ENCODE data around the gene NRG3.

NRG3 gene

GRCh38 chr10:81874875-81875466 is at the start of gene NRG3:
Gene NRG3 (plus strand): TSS chr10:81875194.
- H3K4me1 Mint-ChIP-seq: peaks cover 10% of the 10 kb centered on the region
- DNase-seq (ENCODE audit: low spot score in 2 of 2): no peak
- ATAC-seq: no peak
- H3K27ac Mint-ChIP-seq: no peak within 1 kb of the TSS
- peaks cover 9% of the 10 kb centered on the region for H3K9me3 Mint-ChIP-seq
- H3K4me3 Mint-ChIP-seq: no peak within 1 kb of the TSS
- H3K36me3 Mint-ChIP-seq: no peaks in the 10 kb centered on the region

GRCh38 chr10:81828251-81828650 is 46.7 kb upstream of the NRG3 start:
- Mint-ChIP-seq H3K27ac (no peak overlapping the region), H3K4me1 (no peaks in the 10 kb centered on the region), H3K4me3 (no peak overlapping the region), H3K36me3 (no peaks in the 10 kb centered on the region), H3K9me3 (peaks cover 17% of the 10 kb centered on the region)
- ATAC-seq: no peak
- no peak for DNase-seq (ENCODE audit: low spot score in 2 of 2)

GRCh38 chr10:81831060-81831459 is 43.9 kb upstream of the NRG3 start:
- DNase-seq (ENCODE audit: low spot score in 2 of 2) (no peak), ATAC-seq (no peak)
- Mint-ChIP-seq H3K9me3 (peaks cover 13% of the 10 kb centered on the region), H3K27ac (no peak overlapping the region), H3K4me1 (no peaks in the 10 kb centered on the region), H3K4me3 (no peak overlapping the region), H3K36me3 (no peaks in the 10 kb centered on the region)

GRCh38 chr10:81838950-81839349 is 36.0 kb upstream of the NRG3 start:
- DNase-seq (ENCODE audit: low spot score in 2 of 2) (no peak), ATAC-seq (no peak)
- no peak overlapping the region for H3K4me3 Mint-ChIP-seq
- peaks cover 12% of the 10 kb centered on the region for H3K9me3 Mint-ChIP-seq
- H3K27ac Mint-ChIP-seq: no peak overlapping the region
- no peaks in the 10 kb centered on the region for H3K36me3 Mint-ChIP-seq
- H3K4me1 Mint-ChIP-seq: no peaks in the 10 kb centered on the region

GRCh38 chr10:81843042-81843441 is 32.0 kb upstream of the NRG3 start:
- no peak for DNase-seq (ENCODE audit: low spot score in 2 of 2)
- ATAC-seq: no peak
- Mint-ChIP-seq H3K4me1 (no peaks in the 10 kb centered on the region), H3K9me3 (peaks cover 10% of the 10 kb centered on the region), H3K36me3 (no peaks in the 10 kb centered on the region), H3K4me3 (no peak overlapping the region), H3K27ac (no peak overlapping the region)

GRCh38 chr10:81847675-81848074 is 27.3 kb upstream of the NRG3 start:
- Mint-ChIP-seq H3K9me3 (peaks cover 5% of the 10 kb centered on the region), H3K36me3 (no peaks in the 10 kb centered on the region), H3K27ac (no peak overlapping the region), H3K4me3 (no peak overlapping the region), H3K4me1 (no peaks in the 10 kb centered on the region)
- ATAC-seq: no peak
- DNase-seq (ENCODE audit: low spot score in 2 of 2): no peak

- Mint-ChIP-seq H3K36me3 (no peaks in the 10 kb centered on the region), H3K4me3 (no peak overlapping the region), H3K27ac (no peak overlapping the region), H3K4me1 (no peaks in the 10 kb centered on the region), H3K9me3 (peaks cover 9% of the 10 kb centered on the region)
- ATAC-seq (no peak), DNase-seq (ENCODE audit: low spot score in 2 of 2) (no peak)
These were observed 26.5 kb upstream of the NRG3 start for GRCh38 chr10:81848514-81848913.

GRCh38 chr10:81848931-81849330 is 26.1 kb upstream of the NRG3 start:
- Mint-ChIP-seq H3K4me3 (no peak overlapping the region), H3K27ac (no peak overlapping the region)

GRCh38 chr10:81862596-81862995 is 12.4 kb upstream of the NRG3 start:
- Mint-ChIP-seq H3K4me3 (no peak overlapping the region), H3K36me3 (no peaks in the 10 kb centered on the region), H3K4me1 (no peaks in the 10 kb centered on the region), H3K27ac (no peak overlapping the region), H3K9me3 (peaks cover 14% of the 10 kb centered on the region)
- DNase-seq (ENCODE audit: low spot score in 2 of 2) (no peak), ATAC-seq (no peak)

More at GRCh38 chr10:81848931-81849330, 26.1 kb upstream of the NRG3 start:
- Mint-ChIP-seq H3K36me3 (no peaks in the 10 kb centered on the region), H3K4me1 (no peaks in the 10 kb centered on the region), H3K9me3 (peaks cover 10% of the 10 kb centered on the region)
- DNase-seq (ENCODE audit: low spot score in 2 of 2): no peak
- ATAC-seq: no peak

- no peak overlapping the region for H3K4me3 Mint-ChIP-seq
- H3K27ac Mint-ChIP-seq: no peak overlapping the region
- no peaks in the 10 kb centered on the region for H3K36me3 Mint-ChIP-seq
- peaks cover 10% of the 10 kb centered on the region for H3K9me3 Mint-ChIP-seq
- no peak for DNase-seq (ENCODE audit: low spot score in 2 of 2)
- no peak for ATAC-seq
- no peaks in the 10 kb centered on the region for H3K4me1 Mint-ChIP-seq
These were observed 11.2 kb upstream of the NRG3 start for GRCh38 chr10:81863771-81864170.

- Mint-ChIP-seq H3K4me1 (no peaks in the 10 kb centered on the region), H3K4me3 (no peak overlapping the region), H3K9me3 (peaks cover 6% of the 10 kb centered on the region), H3K36me3 (no peaks in the 10 kb centered on the region), H3K27ac (no peak overlapping the region)
- DNase-seq (ENCODE audit: low spot score in 2 of 2): no peak
- ATAC-seq: no peak
These were observed 9.4 kb upstream of the NRG3 start for GRCh38 chr10:81865581-81865980.

GRCh38 chr10:81866753-81867152 is 8.2 kb upstream of the NRG3 start:
- H3K9me3 Mint-ChIP-seq: no peaks in the 10 kb centered on the region
- H3K4me3 Mint-ChIP-seq: no peak overlapping the region
- DNase-seq (ENCODE audit: low spot score in 2 of 2): no peak
- H3K4me1 Mint-ChIP-seq: no peaks in the 10 kb centered on the region
- no peak overlapping the region for H3K27ac Mint-ChIP-seq
- ATAC-seq: no peak
- no peaks in the 10 kb centered on the region for H3K36me3 Mint-ChIP-seq

GRCh38 chr10:81870472-81870871 is 4.5 kb upstream of the NRG3 start:
- DNase-seq (ENCODE audit: low spot score in 2 of 2): no peak
- H3K27ac Mint-ChIP-seq: no peak overlapping the region
- H3K36me3 Mint-ChIP-seq: no peaks in the 10 kb centered on the region
- H3K4me1 Mint-ChIP-seq: no peaks in the 10 kb centered on the region
- ATAC-seq: no peak
- H3K9me3 Mint-ChIP-seq: peaks cover 3% of the 10 kb centered on the region
- no peak overlapping the region for H3K4me3 Mint-ChIP-seq

GRCh38 chr10:81871558-81871957 is 3.4 kb upstream of the NRG3 start:
- H3K36me3 Mint-ChIP-seq: no peaks in the 10 kb centered on the region
- DNase-seq (ENCODE audit: low spot score in 2 of 2) (no peak), ATAC-seq (no peak)
- H3K4me3 Mint-ChIP-seq: no peak overlapping the region
- no peak overlapping the region for H3K27ac Mint-ChIP-seq
- peaks cover 7% of the 10 kb centered on the region for H3K9me3 Mint-ChIP-seq
- peaks cover 9% of the 10 kb centered on the region for H3K4me1 Mint-ChIP-seq

GRCh38 chr10:81872206-81872862 is 2.7 kb upstream of the NRG3 start:
- H3K27ac Mint-ChIP-seq: no peak overlapping the region
- H3K9me3 Mint-ChIP-seq: peaks cover 7% of the 10 kb centered on the region
- no peak overlapping the region for H3K4me3 Mint-ChIP-seq
- DNase-seq (ENCODE audit: low spot score in 2 of 2) (no peak), ATAC-seq (no peak)
- no peaks in the 10 kb centered on the region for H3K36me3 Mint-ChIP-seq
- H3K4me1 Mint-ChIP-seq: peaks cover 10% of the 10 kb centered on the region

GRCh38 chr10:81873231-81873931 is 1.6 kb upstream of the NRG3 start:
- ATAC-seq (no peak), DNase-seq (ENCODE audit: low spot score in 2 of 2) (no peak)
- Mint-ChIP-seq H3K27ac (no peak overlapping the region), H3K4me1 (peaks cover 10% of the 10 kb centered on the region), H3K4me3 (no peak overlapping the region), H3K9me3 (peaks cover 7% of the 10 kb centered on the region), H3K36me3 (no peaks in the 10 kb centered on the region)
